Retinal pigment epithelial cell (primary cell): ENCODE data around the gene FCMR.
A peak's percentile ranks its signal among the peaks of the same experiment; 100 is the strongest.

ENCODE experiments used
- DNase-seq: peaks from one replicate; pipeline ENCODE4 v3.0.0-alpha.2; 2010; ENCODE audit warnings: low read depth
- H3K4me3 ChIP-seq: 2 replicates; pipeline ENCODE4 v1.5.1; 2011; ENCODE audit warnings: mild to moderate bottlenecking, low read length, control low read depth, moderate library complexity
- TF ChIP-seq, protein P1 (sequence below): conservative IDR thresholded peaks from 2 replicates; pipeline ENCODE4 v1.5.1; 2011; ENCODE audit warnings: low read depth, low read length, control low read depth, inconsistent platforms

Gene FCMR

GRCh38 chr1:206873603-206874188 is 48.0 kb downstream of the FCMR start:
- DNase-seq: no peak
- TF ChIP-seq, protein P1, sequence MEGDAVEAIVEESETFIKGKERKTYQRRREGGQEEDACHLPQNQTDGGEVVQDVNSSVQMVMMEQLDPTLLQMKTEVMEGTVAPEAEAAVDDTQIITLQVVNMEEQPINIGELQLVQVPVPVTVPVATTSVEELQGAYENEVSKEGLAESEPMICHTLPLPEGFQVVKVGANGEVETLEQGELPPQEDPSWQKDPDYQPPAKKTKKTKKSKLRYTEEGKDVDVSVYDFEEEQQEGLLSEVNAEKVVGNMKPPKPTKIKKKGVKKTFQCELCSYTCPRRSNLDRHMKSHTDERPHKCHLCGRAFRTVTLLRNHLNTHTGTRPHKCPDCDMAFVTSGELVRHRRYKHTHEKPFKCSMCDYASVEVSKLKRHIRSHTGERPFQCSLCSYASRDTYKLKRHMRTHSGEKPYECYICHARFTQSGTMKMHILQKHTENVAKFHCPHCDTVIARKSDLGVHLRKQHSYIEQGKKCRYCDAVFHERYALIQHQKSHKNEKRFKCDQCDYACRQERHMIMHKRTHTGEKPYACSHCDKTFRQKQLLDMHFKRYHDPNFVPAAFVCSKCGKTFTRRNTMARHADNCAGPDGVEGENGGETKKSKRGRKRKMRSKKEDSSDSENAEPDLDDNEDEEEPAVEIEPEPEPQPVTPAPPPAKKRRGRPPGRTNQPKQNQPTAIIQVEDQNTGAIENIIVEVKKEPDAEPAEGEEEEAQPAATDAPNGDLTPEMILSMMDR: no peak
- H3K4me3 ChIP-seq: no peak overlapping the region

- TF ChIP-seq, protein P1: no peak
- DNase-seq: no peak
- H3K4me3 ChIP-seq: no peak overlapping the region
Observed at GRCh38 chr1:206872139-206872538, 49.6 kb downstream of the FCMR start.

- DNase-seq: no peak
- TF ChIP-seq, protein P1: no peak
- no peak overlapping the region for H3K4me3 ChIP-seq
Observed at GRCh38 chr1:206868264-206868663, 53.5 kb downstream of the FCMR start.

DNA sequence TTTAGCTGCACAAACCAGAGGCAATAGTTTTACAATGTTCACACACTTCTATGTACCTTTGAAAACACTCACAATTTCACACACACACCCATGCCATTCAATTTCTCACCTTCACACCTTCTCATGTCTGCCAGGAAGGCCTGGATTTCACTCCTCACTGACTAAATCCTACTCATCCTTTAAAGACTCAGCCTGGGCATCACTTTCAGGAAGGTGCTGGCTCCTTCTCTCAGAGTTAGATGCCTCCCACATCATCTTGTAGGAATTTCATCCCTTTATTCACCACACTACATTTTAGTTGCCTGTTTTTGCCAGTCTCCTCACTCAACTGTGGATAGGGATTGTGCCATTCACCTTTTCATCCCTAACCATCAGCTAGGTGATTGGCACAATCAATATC is 54.0 kb downstream of the FCMR start:
- DNase-seq: no peak
- TF ChIP-seq, protein P1: no peak
- no peak overlapping the region for H3K4me3 ChIP-seq

GRCh38 chr1:206867239-206867638 is 54.5 kb downstream of the FCMR start:
- DNase-seq: no peak
- TF ChIP-seq, protein P1: no peak

GRCh38 chr1:206866062-206866461 is 55.7 kb downstream of the FCMR start:
- TF ChIP-seq, protein P1: no peak

More at GRCh38 chr1:206867239-206867638, 54.5 kb downstream of the FCMR start:
- no peak overlapping the region for H3K4me3 ChIP-seq

GRCh38 chr1:206864939-206865671 is 56.6 kb downstream of the FCMR start, which contains the start of gene IL20:
IL20 (plus strand) TSS chr1:206865623; CDS start chr1:206865853, 230 bp downstream.
- H3K4me3 ChIP-seq: no peak within 1 kb of the TSS
- DNase-seq: peak; percentile 13

More at GRCh38 chr1:206866062-206866461, 55.7 kb downstream of the FCMR start:
- no peak for DNase-seq
- H3K4me3 ChIP-seq: no peak overlapping the region

More at GRCh38 chr1:206864939-206865671, 56.6 kb downstream of the FCMR start, which contains the start of gene IL20:
- TF ChIP-seq, protein P1: peak; percentile 98
